Fibroblast of skin of right biceps (primary cell): ENCODE data around the gene CROCC2.

ENCODE experiments used
- DNase-seq: peaks from one replicate; pipeline ENCODE4 v3.0.0-alpha.2; 2013

Gene CROCC2

GRCh38 chr2:240935103-240935876, 29.2 kb downstream of the CROCC2 start:
- DNase-seq, result no peak

GRCh38 chr2:240936106-240936505, 30.0 kb downstream of the CROCC2 start:
- DNase-seq, result no peak

DNA sequence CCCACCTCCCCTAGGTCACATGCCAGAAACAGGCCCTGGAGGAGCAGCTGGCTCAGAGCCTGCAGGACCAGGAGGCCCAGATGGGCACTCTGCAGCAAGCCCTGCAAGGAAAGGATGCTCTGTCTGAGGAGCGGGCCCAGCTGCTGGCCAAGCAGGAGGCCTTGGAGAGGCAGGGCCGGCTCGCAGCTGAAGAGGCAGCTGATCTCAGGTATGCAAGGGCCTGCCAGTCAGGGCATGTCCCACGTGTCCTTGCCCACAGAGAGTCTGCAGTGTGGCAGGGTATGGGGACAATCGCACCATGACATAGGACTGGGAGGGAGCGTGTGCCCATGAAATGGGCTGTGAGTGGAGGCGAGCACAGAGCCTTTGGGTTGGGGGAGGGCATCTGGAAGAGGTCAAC, 39.9 kb downstream of the CROCC2 start:
- no peak for DNase-seq

DNA sequence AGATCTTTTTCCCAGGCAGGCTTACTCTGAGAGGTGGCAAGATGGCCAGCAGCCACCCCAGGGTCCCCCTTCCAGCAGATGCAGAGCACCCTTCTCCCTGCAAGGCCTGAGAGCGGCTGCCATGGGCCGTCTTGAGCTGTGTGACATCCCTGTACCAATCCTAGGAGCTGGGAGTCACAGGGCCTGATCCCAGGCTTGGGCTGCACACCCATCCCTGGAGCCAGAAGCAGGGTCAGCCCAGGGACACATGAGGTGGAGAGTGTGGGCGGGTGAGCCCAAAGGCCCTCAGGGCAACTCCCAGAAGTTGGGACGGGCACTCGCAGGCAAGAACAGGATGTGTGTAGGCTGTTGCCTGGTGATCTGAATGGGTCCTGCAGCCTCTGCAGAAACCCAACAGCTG, 40.5 kb downstream of the CROCC2 start:
- no peak for DNase-seq

- no peak for DNase-seq
Observed at GRCh38 chr2:240947176-240947575, 41.0 kb downstream of the CROCC2 start.

GRCh38 chr2:240947607-240948006, 41.5 kb downstream of the CROCC2 start:
- no peak for DNase-seq

GRCh38 chr2:240948086-240948485, 42.0 kb downstream of the CROCC2 start:
- DNase-seq, result no peak

DNA sequence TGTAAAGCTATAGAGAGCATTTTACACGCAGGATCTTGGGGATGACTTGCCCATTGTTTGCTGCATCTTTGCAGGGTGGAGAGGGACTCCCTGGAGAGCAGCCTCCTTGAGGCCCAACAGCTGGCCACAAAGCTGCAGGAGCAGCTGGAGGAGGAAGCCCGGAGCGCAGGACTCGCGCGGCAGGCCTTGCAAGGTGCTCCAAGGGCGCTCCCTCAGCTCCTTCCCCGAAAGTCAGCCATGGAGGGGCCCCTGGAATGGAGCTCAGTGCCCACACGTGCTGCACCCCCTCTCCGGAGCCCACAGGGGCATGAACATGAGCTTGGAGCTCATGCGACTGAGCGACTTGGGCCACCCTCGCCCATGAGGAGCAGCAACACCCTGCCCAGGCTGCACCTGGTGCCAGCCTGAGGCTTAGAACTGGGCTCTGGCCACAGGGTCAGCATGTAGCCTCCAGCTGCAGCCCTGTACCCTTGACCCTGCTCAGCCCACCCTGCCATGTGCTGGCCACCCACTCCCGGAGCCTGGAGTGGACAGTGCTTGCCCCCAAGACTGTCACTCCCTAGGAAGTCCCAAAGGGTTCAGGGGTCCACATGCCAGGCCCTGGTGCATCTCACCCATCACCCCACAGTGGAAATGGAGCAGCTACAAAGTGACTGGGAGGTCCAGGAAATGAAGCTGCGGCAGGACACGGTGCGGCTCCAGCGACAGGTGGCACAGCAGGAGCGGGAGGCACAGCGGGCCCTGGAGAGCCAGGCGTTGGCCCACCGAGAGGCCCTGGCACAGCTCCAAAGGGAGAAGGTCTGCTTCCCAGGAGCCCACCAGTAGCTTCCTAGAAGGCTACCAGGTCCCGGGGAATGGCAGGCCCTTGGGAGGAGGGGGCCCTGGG, 43.0 kb downstream of the CROCC2 start:
- no peak for DNase-seq

DNA sequence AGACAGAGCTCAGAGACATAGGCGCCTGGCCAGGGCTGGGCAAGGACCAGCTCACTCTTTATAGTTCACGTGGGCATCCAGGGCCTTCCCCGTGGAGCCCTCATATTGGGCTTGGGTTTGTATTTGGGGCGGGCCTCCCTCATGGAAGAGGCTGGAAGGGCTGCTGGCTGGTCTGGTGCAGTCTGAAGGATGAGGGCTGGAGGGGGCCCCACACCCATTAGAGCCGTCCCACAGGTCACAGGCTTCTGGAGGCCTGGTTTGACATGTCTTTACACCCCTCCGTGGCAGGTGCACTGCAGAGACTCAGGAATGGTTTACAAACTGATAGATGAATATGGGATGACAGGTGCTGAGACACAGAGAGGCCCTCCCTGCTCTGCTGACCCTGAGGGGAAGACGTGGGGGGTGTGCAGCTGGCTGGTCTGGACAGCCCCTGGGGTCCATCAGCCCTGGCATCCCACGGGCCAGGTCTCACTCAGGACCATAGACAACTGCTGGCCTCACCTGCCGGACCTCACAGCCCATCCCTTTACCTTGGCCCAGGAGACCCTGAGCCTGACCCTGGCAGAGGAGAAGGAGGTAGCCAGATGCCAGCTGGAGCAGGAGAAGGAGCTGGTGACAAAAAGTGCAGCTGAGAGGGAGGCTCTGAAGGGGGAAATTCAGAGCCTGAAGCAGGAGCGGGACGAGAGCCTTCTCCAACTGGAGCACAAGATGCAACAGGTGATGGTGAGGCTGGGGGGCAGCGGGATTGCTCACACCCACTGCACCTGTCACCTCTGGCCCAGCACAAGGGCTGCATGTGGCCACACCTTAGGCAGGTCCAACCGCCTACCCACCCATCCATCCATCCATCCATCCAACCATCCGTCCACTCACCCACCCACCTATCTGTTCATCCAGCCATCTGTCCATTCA, 43.9 kb downstream of the CROCC2 start:
- no peak for DNase-seq

DNA sequence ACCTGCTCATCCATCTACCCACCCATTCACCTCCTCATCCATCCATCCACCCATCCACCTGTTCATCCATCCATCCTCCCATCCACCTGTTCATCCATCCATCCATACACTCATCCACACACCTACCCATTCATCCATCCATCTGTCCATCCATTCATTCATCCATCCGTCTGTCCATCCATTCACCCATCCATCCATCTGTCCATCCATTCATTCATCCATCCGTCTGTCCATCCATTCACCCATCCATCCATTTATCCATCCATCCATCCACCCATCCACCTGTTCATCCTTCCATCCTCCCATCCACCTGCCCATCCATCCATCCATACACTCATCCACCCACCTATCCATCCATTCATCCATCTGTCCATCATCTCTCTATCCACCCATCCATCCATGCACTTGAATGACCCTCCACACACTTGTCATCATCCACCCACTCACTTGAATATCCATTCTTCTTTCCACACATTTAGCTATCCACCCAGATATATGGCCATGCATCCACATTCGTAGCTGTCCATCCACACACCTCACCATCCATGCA, 45.0 kb downstream of the CROCC2 start:
- DNase-seq, result no peak

DNA sequence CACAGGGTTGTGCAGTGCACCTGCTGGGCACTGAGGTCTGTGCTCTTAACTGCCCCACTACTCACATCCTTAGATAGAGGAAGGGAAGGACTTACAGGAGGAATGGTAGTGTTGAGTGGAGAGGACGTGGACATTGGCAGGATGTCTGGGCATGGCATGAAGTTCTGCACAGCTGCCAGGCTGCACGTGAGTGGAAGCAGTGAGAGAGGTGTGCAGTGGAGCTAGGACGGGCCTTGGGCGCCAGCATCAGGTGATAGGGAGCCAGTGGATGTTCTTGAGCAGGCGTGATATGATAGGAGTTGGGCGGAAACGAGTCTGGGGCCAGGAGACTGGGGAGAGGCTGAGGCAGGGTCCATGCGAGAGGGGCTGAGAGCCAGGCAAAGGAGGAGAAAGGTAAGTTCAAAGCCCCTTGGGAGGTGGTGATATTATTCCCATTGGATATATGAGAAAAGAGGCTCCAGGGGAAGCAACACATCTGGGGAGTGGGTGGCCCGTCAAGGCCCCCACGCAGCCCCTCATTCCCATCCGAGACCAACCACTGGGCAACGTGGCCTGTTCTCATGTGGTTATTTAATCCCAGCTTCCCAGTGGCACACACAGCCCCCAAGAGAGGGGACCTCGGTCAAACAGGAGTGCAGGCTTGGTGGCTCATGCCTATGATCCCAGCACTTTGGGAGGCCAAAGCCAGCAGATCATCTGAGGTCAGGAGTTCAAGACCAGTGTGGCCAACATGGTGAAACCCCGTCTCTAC, 46.5 kb downstream of the CROCC2 start:
- DNase-seq, result no peak

DNA sequence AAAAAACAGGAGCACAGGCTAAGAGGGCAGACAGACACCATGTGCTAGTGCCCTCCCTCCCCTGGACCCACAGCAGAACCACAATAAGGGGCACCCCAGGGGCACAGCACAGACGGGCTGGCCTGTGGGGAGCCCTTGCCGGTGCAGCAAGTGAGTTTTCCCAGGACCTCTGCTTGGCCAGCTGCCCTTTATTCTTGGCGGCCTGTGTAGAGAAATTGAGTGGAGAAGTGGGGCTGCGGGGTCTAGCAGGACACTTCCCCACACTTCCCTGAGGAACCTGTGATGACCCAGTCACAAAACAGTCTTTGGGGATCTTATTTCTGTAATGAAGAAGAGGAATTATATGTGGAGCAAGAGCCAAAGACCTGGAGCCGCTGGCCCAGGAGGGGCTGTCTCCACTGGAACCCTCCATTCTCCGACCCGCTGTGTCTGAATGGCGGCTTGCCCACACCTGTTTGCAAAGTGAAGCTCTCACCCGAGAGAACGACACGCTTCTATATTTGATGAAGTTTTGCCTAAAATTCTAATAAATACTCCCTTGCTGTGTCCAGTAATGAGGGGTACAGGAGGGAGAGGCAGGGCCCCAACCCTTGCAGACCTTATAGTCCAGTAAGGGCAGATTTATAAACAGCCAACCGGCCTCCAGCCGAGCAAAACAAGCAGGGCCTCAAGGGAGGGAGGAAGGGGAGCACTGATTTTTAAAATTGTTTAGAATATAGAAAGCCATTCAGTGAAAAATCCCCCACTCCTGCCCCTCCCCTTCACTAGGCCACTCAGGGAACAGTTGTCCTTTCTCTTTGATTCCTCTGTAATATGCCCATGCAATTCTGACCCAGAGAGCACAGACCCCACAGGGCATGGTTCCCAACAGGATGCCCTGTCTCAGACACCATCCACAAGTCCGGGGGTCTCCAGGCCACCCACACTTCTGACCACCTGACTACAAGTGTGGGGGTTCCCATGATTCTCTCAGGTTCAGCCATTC, 47.6 kb downstream of the CROCC2 start:
- DNase-seq, result no peak

GRCh38 chr2:240954436-240955305, 48.5 kb downstream of the CROCC2 start:
- DNase-seq, result no peak

DNA sequence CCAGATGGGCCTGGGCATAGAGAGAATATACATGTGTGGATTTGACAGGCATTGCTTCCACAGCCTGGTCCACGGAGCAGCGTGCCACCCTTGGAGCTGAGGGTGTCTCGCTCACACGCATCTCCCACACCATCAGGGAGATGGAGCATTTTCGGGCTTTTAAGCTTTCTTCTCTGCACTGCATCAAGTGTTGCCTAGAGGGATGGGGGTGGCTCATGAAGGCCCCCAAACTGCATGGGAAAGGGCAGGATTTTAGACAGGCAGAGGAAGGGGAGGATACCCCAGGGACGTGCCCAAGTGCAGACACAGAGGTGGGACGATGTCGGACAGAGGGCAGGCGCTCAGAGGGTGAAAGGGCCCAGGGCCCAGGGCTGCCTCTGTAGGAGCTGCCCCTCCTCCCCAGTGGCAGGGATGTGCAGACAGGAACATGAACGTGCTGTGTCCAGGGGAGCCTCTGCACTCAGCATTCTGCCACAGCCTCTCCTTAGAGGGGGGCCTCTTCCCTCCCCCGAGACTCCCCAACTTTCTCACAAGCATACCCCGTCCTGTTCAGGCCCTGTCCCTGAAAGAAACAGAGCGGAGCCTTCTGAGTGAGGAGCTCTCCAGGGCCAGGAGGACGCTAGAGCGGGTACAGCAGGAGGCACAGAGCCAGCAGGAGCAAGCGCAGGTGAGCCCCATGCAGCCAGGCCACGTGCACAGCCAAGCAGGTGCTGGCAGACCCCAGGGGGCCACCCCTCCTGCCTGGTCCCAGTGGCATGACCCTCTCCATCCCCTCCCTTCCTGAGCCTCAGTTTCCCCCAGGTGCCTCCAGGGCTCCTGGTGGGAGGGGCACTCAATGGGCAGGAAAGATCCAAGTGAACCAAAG, 49.4 kb downstream of the CROCC2 start:
- no peak for DNase-seq

- no peak for DNase-seq
Observed at GRCh38 chr2:240956171-240956934, 50.2 kb downstream of the CROCC2 start.

- DNase-seq, result no peak
Observed at GRCh38 chr2:240956935-240957655, 51.0 kb downstream of the CROCC2 start.
